Kidney epithelial cell (primary cell): ENCODE results near the gene OAT. TPM values are rescaled to one million over a fixed set of nuclear protein-coding genes. Genes with fewer than 3 reads are reported as not detected.
A peak's percentile ranks its signal among the peaks of the same experiment; 100 is the strongest.

Experiments
- DNase-seq: peaks from one replicate; pipeline ENCODE4 v3.0.0-alpha.2; 2010; ENCODE audit warnings: low read depth
- H3K27me3 ChIP-seq: 2 replicates; pipeline ENCODE4 v1.6.0; 2011; ENCODE audit warnings: low read length; ENCODE audit not compliant: control insufficient read depth, insufficient read depth
- H3K36me3 ChIP-seq: 2 replicates; pipeline ENCODE4 v1.5.1; 2011; ENCODE audit warnings: low read length; ENCODE audit not compliant: control insufficient read depth, insufficient read depth
- H3K4me3 ChIP-seq: 2 replicates; pipeline ENCODE4 v1.5.1; 2011; ENCODE audit warnings: low read depth, mild to moderate bottlenecking, control low read depth, low read length
- CTCF ChIP-seq: IDR thresholded peaks from 2 replicates; pipeline ENCODE4 v1.5.1; 2011; ENCODE audit warnings: mild to moderate bottlenecking, moderate library complexity, low read length, control low read depth, inconsistent platforms; ENCODE audit not compliant: insufficient read depth, poor library complexity, severe bottlenecking
- total RNA-seq: library from RNA; depleted of rRNA; stranded (reverse); fragments of >200 nt; gene quantifications from 2 replicates; pipeline ENCODE4 v1.2.3, GENCODE V29; 2015

The OAT gene
- 56.1 and 64.8 TPM in 2 replicates for total RNA-seq

GRCh38 chr10:124418726-124419501 lies at the start of gene OAT:
OAT (minus strand) TSS chr10:124418923; CDS start chr10:124412171, 6,752 bp downstream.
- Histone ChIP-seq H3K4me3 (peak within 1 kb of the TSS; percentile 55), H3K27me3 (no peaks in the 10 kb centered on the region), H3K36me3 (no peaks in the 10 kb centered on the region)
- peak; percentile 18 for TF ChIP-seq CTCF
- DNase-seq = peak; percentile 72

- TF ChIP-seq CTCF = no peak
- no peaks in the 10 kb centered on the region for H3K27me3 ChIP-seq
- no peak overlapping the region for H3K4me3 ChIP-seq
- DNase-seq = no peak
- no peaks in the 10 kb centered on the region for H3K36me3 ChIP-seq
Measured at GRCh38 chr10:124467165-124467564, 48.4 kb upstream of the OAT start.

- Histone ChIP-seq H3K4me3 (no peak overlapping the region), H3K27me3 (no peaks in the 10 kb centered on the region), H3K36me3 (no peaks in the 10 kb centered on the region)
- no peak for DNase-seq
- no peak for TF ChIP-seq CTCF
Measured at GRCh38 chr10:124465777-124466488, 47.2 kb upstream of the OAT start.

- Histone ChIP-seq H3K4me3 (no peak overlapping the region), H3K36me3 (no peaks in the 10 kb centered on the region), H3K27me3 (no peaks in the 10 kb centered on the region)
- no peak for DNase-seq
- TF ChIP-seq CTCF = no peak
Measured at GRCh38 chr10:124465003-124465776, 46.5 kb upstream of the OAT start.

GRCh38 chr10:124464028-124464965 lies 45.6 kb upstream of the OAT start:
- Histone ChIP-seq H3K27me3 (no peaks in the 10 kb centered on the region), H3K4me3 (no peak overlapping the region), H3K36me3 (no peaks in the 10 kb centered on the region)
- TF ChIP-seq CTCF = no peak
- DNase-seq = no peak
